ENCODE results near the gene NT5C.

NT5C gene

DNA sequence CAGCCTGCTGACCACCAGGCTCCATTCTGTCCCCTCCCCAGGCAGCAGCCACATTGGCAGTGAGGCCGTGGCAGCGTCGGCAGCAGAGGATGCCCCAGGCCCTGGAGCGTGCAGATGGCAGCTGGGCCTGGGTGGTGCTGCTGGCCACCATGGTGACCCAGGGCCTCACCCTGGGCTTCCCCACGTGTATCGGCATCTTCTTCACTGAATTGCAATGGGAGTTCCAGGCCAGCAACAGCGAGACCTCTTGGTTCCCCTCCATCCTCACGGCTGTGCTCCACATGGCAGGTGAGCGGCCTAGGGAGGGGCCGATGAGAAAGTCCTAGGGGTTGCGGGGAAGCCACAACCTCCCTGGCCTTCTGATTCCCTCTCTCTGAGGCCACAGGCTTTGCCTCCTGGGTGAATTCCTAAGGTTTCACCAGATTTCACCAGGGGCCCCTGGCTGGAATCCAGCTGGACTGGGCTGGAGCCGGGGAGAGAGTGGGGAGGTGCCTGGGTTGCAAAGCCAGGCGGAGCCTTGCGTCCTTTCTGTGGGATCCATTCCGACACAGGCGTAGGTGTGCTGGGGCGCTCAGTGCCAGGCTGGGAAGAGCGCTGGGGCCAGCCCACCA lies 37.9 kb downstream of the NT5C start:
- Histone ChIP-seq H3K27me3 (ENCODE audit: insufficient read depth, poor library complexity, severe bottlenecking) (no peaks in the 10 kb centered on the region), H3K4me1 (ENCODE audit: insufficient read depth, poor library complexity, severe bottlenecking) (peaks cover 38% of the 10 kb centered on the region), H3K4me3 (ENCODE audit: severe bottlenecking) (no peak overlapping the region), H3K36me3 (ENCODE audit: low read depth) (peaks cover 4% of the 10 kb centered on the region; the same call in 1 of the 2 replicates), H3K9me3 (ENCODE audit: severe bottlenecking) (no peaks in the 10 kb centered on the region), H3K27ac (ENCODE audit: poor library complexity, severe bottlenecking) (peak overlapping the region; percentile 22)
- ATAC-seq (ENCODE audit: low read depth) (no peak), DNase-seq (ENCODE audit: low spot score) (no peak)
- TF ChIP-seq, protein P1, sequence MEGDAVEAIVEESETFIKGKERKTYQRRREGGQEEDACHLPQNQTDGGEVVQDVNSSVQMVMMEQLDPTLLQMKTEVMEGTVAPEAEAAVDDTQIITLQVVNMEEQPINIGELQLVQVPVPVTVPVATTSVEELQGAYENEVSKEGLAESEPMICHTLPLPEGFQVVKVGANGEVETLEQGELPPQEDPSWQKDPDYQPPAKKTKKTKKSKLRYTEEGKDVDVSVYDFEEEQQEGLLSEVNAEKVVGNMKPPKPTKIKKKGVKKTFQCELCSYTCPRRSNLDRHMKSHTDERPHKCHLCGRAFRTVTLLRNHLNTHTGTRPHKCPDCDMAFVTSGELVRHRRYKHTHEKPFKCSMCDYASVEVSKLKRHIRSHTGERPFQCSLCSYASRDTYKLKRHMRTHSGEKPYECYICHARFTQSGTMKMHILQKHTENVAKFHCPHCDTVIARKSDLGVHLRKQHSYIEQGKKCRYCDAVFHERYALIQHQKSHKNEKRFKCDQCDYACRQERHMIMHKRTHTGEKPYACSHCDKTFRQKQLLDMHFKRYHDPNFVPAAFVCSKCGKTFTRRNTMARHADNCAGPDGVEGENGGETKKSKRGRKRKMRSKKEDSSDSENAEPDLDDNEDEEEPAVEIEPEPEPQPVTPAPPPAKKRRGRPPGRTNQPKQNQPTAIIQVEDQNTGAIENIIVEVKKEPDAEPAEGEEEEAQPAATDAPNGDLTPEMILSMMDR (IDR thresholded peaks at IDR 0.05; ENCODE audit: poor library complexity, severe bottlenecking) = no peak

DNA sequence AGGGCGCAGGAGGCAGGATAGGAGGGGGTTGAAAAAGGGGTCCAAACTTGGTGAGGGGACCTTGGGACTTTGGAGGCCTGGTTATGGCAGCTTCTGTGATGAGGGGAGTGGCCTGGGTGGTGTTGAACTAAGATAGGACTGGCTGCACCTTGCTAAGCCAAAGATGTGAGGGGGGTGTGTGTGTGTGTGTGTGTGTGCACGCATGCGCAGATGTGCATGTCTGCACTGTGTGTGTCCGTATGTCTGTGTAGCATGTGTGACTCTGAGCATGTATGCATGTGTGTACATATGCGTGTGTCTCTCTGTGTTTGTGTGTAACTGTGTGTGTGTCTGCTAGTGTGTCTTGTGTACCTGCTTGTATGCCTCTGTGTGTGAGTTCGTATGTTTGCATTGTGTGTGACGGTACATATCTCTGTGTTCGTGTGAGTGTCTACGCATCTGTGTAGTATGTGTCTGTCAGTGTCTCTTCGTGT lies 39.7 kb downstream of the NT5C start:
- Histone ChIP-seq H3K27me3 (ENCODE audit: insufficient read depth, poor library complexity, severe bottlenecking) (no peaks in the 10 kb centered on the region), H3K36me3 (ENCODE audit: low read depth) (no peaks in the 10 kb centered on the region; the same call in 1 of the 2 replicates), H3K4me3 (ENCODE audit: severe bottlenecking) (no peak overlapping the region), H3K9me3 (ENCODE audit: severe bottlenecking) (no peaks in the 10 kb centered on the region), H3K27ac (ENCODE audit: poor library complexity, severe bottlenecking) (peak overlapping the region; percentile 49), H3K4me1 (ENCODE audit: insufficient read depth, poor library complexity, severe bottlenecking) (peaks cover 46% of the 10 kb centered on the region)
- DNase-seq (ENCODE audit: low spot score) (no peak), ATAC-seq (ENCODE audit: low read depth) (no peak)
- TF ChIP-seq, protein P1 (IDR thresholded peaks at IDR 0.05; ENCODE audit: poor library complexity, severe bottlenecking) = no peak

GRCh38 chr17:75090871-75091854 lies 40.4 kb downstream of the NT5C start:
- peaks cover 49% of the 10 kb centered on the region for H3K4me1 ChIP-seq (ENCODE audit: insufficient read depth, poor library complexity, severe bottlenecking)
- DNase-seq (ENCODE audit: low spot score) (no peak), ATAC-seq (ENCODE audit: low read depth) (no peak)
- H3K36me3 ChIP-seq (ENCODE audit: low read depth) = no peaks in the 10 kb centered on the region; the same call in 1 of the 2 replicates
- peak overlapping the region; percentile 49 for H3K27ac ChIP-seq (ENCODE audit: poor library complexity, severe bottlenecking)
- TF ChIP-seq, protein P1 (IDR thresholded peaks at IDR 0.05; ENCODE audit: poor library complexity, severe bottlenecking) = no peak
- no peak overlapping the region for H3K4me3 ChIP-seq (ENCODE audit: severe bottlenecking)
- H3K27me3 ChIP-seq (ENCODE audit: insufficient read depth, poor library complexity, severe bottlenecking) = no peaks in the 10 kb centered on the region
- H3K9me3 ChIP-seq (ENCODE audit: severe bottlenecking) = no peaks in the 10 kb centered on the region

DNA sequence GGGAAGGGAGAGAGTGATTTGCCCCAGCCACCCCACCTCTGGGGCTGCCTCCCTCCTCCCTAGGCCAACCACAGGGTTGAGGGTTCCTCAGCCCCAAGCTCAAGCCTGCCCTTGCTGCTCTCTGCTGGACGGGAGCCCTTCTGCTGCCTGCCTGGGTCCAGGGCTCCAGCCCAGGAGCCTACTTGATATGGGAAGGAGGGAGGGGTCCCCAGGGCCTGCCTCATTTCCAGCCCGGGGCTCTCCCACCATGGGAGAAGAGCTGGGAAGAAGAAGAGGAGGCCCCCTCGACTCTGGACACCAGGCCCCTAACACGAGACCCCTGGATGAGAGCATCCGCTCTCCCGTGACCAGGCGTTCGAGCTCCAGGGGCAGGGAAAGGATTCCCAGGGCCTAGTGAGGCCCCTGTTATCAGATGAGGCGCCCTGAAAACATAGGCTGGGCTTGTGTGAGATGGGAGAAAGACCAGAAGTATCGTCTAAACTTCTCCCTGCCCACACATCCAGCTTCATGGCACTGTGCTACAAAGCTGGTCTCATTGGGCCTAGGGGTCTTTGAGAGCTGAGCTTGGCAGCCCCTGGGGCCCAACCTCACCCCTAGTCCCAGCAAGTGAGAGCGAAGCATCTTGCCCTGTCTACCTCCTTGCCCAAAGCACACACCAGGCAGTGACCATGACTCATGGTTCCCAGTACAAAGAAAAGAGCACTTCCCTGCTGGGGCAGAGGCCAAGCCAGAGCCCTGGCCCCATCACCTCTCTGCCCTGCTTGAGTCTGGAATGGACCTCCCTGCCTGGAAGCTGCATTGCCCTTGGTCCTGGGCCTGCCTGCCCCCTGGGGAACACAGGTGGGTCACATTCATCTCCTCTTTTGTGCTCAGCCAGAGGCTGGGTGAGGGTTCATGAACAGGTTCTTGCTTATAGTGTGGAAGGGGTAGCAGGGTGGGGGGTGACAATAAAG lies 42.8 kb downstream of the NT5C start:
- H3K27me3 ChIP-seq (ENCODE audit: insufficient read depth, poor library complexity, severe bottlenecking) = no peaks in the 10 kb centered on the region
- TF ChIP-seq, protein P1 (IDR thresholded peaks at IDR 0.05; ENCODE audit: poor library complexity, severe bottlenecking) = no peak
- peaks cover 47% of the 10 kb centered on the region for H3K4me1 ChIP-seq (ENCODE audit: insufficient read depth, poor library complexity, severe bottlenecking)
- peak overlapping the region; percentile 44 for H3K4me3 ChIP-seq (ENCODE audit: severe bottlenecking)
- peak overlapping the region; percentile 86 for H3K27ac ChIP-seq (ENCODE audit: poor library complexity, severe bottlenecking)
- peak; percentile 35 for ATAC-seq (ENCODE audit: low read depth)
- DNase-seq (ENCODE audit: low spot score) = no peak
- H3K9me3 ChIP-seq (ENCODE audit: severe bottlenecking) = no peaks in the 10 kb centered on the region
- H3K36me3 ChIP-seq (ENCODE audit: low read depth) = no peaks in the 10 kb centered on the region
